PC-9 (cell line): ENCODE measurements around the gene HERC2. TPM values are rescaled to one million over a fixed set of nuclear protein-coding genes. Genes with fewer than 3 reads are reported as not detected.

Experiments
- BruUV-seq: library from RNA; stranded (reverse); fragments of 400-500 nt; replicated peaks from 2 replicates; lab custom pipeline; 2021; lab: Mats Ljungman, UMichigan
- CTCF ChIA-PET: fragments of 300-600 bp; sonication (Branson Sonifier 250); formaldehyde crosslinking; loops from one replicate; lab custom pipeline; 2022; ENCODE audit warnings: antibody characterized with exemption; lab: Charles Lee
- POLR2A ChIA-PET: fragments of 300-600 bp; sonication (Branson Sonifier 250); formaldehyde crosslinking; loops from one replicate; lab custom pipeline; 2022; ENCODE audit warnings: antibody characterized with exemption; ENCODE audit not compliant: unreplicated experiment; lab: Charles Lee
- DNase-seq, 2 experiments: peaks; one replicate each; pipeline versions ENCODE4 v3.0.0 to v3.0.0-alpha.2; 2015 to 2022; ENCODE audit warnings: mixed read lengths in 1 of 2
- H2AFZ ChIP-seq: fragments of 200-600 bp; sonication (generic); 2 replicates; pipeline ENCODE4 v1.8.1; 2017; ENCODE audit warnings: antibody characterized with exemption
- H3F3A ChIP-seq: fragments of 200-600 bp; sonication (generic); 2 replicates; pipeline ENCODE4 v1.8.1; 2017; ENCODE audit warnings: antibody characterized with exemption, mild to moderate bottlenecking, low read depth; ENCODE audit not compliant: insufficient read depth
- H3K27ac ChIP-seq: fragments of 200-600 bp; sonication (generic); 2 replicates; pipeline ENCODE4 v1.6.1; 2016; ENCODE audit warnings: mixed run types
- H3K27me3 ChIP-seq: fragments of 200-600 bp; sonication (generic); 2 replicates; pipeline ENCODE4 v1.6.1; 2016; ENCODE audit warnings: low read depth, mixed run types; ENCODE audit not compliant: insufficient read depth
- H3K36me3 ChIP-seq: fragments of 200-600 bp; sonication (generic); 2 replicates; pipeline ENCODE4 v1.6.1; 2016; ENCODE audit warnings: low read depth, mixed run types
- H3K4me1 ChIP-seq: fragments of 200-600 bp; sonication (generic); replicated peaks from 2 replicates; pipeline ENCODE4 v1.6.1; 2016; ENCODE audit warnings: mixed run types; ENCODE audit not compliant: insufficient read depth
- H3K4me2 ChIP-seq: fragments of 200-600 bp; sonication (generic); 2 replicates; pipeline ENCODE4 v1.6.1; 2017; ENCODE audit warnings: mixed run types
- H3K4me3 ChIP-seq: fragments of 200-600 bp; sonication (generic); 2 replicates; pipeline ENCODE4 v1.6.1; 2016; ENCODE audit warnings: mixed run types
- H3K79me2 ChIP-seq: fragments of 200-600 bp; sonication (generic); 2 replicates; pipeline ENCODE4 v1.6.1; 2017; ENCODE audit warnings: low read depth, mixed run types
- H3K9me2 ChIP-seq: fragments of 200-600 bp; sonication (generic); 2 replicates; pipeline ENCODE4 v1.8.1; 2017; ENCODE audit warnings: mild to moderate bottlenecking; ENCODE audit not compliant: insufficient read depth
- H3K9me3 ChIP-seq: fragments of 200-600 bp; sonication (generic); 2 replicates; pipeline ENCODE4 v1.8.1; 2016; ENCODE audit warnings: low read depth; ENCODE audit not compliant: insufficient read depth
- H4K20me1 ChIP-seq: fragments of 200-600 bp; sonication (generic); 2 replicates; pipeline ENCODE4 v1.8.1; 2017; ENCODE audit not compliant: insufficient read depth
- EZH2 ChIP-seq: fragments of 200-600 bp; sonication (generic); IDR thresholded peaks from 2 replicates; pipeline ENCODE4 v1.8.0; 2017; ENCODE audit warnings: antibody characterized with exemption, low read depth
- intact Hi-C: fragments of 100-400 bp; cut with micrococcal nuclease; formaldehyde crosslinking; loops from one replicate; pipeline ENCODE4 v1.10.0; 2022; ENCODE audit not compliant: unreplicated experiment
- total RNA-seq: library from RNA; stranded (reverse); gene quantifications from 2 replicates; pipeline ENCODE4 v1.2.3, GENCODE V29; 2021
- TF ChIP-seq, protein P1 (sequence below): fragments of 200-600 bp; sonication (generic); conservative IDR thresholded peaks from 2 replicates; pipeline ENCODE4 v1.6.1; 2017; ENCODE audit warnings: mixed run types, antibody characterized with exemption, mild to moderate bottlenecking, moderate library complexity

HERC2 gene
- total RNA-seq, 1 experiment from 2014 or later = 49.7 TPM

DNA sequence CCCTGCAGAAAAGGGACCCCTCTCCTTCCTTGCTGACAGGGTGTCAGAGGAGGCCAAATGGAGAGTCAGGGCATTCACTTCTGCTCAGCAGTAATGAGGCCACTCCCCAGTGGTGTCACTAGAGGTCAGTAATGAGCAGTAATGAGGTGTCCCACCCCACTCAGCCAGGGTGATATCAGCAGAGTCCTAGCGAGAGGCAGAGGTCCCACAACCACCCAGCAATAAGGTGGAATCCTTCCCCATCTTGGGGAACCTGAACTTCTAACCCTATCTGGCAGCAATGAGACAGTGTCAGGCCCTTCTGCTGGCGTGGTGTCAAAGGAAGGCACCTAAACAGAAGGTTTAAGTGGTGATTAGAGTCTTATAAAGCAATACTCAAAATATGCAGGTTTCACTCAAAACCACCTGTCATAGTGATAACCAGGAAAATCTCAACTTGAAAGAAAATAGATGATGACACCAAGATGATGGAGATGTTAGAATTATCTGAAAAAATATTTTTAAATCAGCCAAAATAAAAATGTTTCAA lies 235.7 kb downstream of the HERC2 start:
- Histone ChIP-seq H3K4me3 (no peak overlapping the region), H3K36me3 (no peaks in the 10 kb centered on the region), H3K4me1 (no peaks in the 10 kb centered on the region), H3K27me3 (peaks cover 3% of the 10 kb centered on the region; the same call in 1 of the 2 replicates), H3K4me2 (no peak overlapping the region), H3K79me2 (no peaks in the 10 kb centered on the region), H3K27ac (no peak overlapping the region), H3K9me2 (no peaks in the 10 kb centered on the region), H4K20me1 (no peaks in the 10 kb centered on the region), H3F3A (no peaks in the 10 kb centered on the region), H2AFZ (no peak overlapping the region), H3K9me3 (no peaks in the 10 kb centered on the region)
- TF ChIP-seq, protein P1, sequence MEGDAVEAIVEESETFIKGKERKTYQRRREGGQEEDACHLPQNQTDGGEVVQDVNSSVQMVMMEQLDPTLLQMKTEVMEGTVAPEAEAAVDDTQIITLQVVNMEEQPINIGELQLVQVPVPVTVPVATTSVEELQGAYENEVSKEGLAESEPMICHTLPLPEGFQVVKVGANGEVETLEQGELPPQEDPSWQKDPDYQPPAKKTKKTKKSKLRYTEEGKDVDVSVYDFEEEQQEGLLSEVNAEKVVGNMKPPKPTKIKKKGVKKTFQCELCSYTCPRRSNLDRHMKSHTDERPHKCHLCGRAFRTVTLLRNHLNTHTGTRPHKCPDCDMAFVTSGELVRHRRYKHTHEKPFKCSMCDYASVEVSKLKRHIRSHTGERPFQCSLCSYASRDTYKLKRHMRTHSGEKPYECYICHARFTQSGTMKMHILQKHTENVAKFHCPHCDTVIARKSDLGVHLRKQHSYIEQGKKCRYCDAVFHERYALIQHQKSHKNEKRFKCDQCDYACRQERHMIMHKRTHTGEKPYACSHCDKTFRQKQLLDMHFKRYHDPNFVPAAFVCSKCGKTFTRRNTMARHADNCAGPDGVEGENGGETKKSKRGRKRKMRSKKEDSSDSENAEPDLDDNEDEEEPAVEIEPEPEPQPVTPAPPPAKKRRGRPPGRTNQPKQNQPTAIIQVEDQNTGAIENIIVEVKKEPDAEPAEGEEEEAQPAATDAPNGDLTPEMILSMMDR = peak; percentile 63
- TF ChIP-seq EZH2 = no peak
- DNase-seq = peak in 1 of 2 experiments; percentile 37
- intact Hi-C loops = no loop called here
- BruUV-seq = no TSS peak
- POLR2A ChIA-PET = no interaction called here
- CTCF ChIA-PET = no interaction called here

DNA sequence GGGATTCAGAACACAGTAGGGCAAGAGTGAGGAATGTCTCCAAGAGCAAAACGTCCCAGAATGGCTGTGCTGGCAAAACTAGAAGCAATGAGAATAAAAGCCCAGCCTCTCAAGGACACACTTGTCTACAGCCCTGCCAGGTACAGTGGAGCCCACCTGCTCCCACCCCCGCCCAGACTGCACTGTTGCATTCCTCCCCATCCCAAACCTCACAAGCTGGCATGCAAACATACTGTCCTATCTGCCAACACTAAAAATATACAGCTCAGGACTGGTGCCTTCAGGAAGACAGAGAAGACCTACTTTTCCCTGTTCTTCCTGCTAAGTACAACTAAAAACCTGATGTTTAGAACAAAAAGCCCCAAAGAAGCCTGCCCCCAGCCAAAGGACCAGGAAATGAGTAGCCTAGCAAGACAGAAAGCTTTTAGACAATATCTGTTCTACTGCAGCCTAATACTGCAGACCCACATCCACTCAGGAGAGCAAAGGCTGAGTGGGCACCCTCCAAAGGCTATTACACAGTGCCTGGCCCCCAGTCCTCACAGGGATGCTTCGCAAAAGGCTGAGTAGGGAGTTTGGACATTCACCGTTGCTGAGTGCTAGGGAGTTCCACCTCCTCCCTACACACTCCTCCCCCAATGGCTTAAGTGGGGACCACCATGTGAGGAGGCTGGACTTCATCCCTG lies 236.3 kb downstream of the HERC2 start:
- Histone ChIP-seq H3K27ac (no peak overlapping the region), H3K4me3 (no peak overlapping the region), H3K4me1 (no peaks in the 10 kb centered on the region), H4K20me1 (no peaks in the 10 kb centered on the region), H3F3A (no peaks in the 10 kb centered on the region), H3K27me3 (peaks cover 3% of the 10 kb centered on the region; the same call in 1 of the 2 replicates), H3K9me2 (no peaks in the 10 kb centered on the region), H3K79me2 (no peaks in the 10 kb centered on the region), H3K36me3 (no peaks in the 10 kb centered on the region), H3K9me3 (no peaks in the 10 kb centered on the region), H3K4me2 (no peak overlapping the region), H2AFZ (no peak overlapping the region)
- ChIA-PET CTCF (no interaction called here), POLR2A (no interaction called here)
- BruUV-seq = no TSS peak
- intact Hi-C loops = no loop called here
- no peak for DNase-seq
- TF ChIP-seq, protein P1 = no peak
- no peak for TF ChIP-seq EZH2

DNA sequence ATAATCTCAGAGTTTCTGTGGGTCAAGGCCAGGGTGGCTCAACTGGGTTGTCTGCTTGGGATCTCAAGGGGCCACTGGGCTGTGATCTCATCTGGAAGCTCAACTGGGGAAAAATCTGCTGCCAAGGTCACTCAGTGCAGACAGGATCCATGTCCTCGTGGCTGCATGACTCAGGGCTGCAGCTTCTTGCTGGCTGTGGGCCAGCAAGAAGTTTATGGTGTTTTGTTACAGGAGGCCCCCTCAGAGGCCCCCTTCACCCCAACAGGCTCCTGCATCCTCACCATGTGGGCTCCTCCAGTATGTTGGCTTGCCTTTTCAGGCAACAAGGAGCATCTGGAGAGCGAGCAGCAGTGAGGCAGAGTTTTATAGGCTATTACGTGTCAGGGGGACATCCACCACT lies 237.4 kb downstream of the HERC2 start:
- no peaks in the 10 kb centered on the region for H3K9me3 ChIP-seq
- H3F3A ChIP-seq = no peaks in the 10 kb centered on the region
- POLR2A ChIA-PET = no interaction called here
- DNase-seq = no peak
- intact Hi-C loops = no loop called here
- H3K4me2 ChIP-seq = no peak overlapping the region
- no peaks in the 10 kb centered on the region for H3K9me2 ChIP-seq
- H3K27me3 ChIP-seq = peaks cover 10% of the 10 kb centered on the region
- H3K36me3 ChIP-seq = no peaks in the 10 kb centered on the region
- CTCF ChIA-PET = no interaction called here
- no peaks in the 10 kb centered on the region for H4K20me1 ChIP-seq
- TF ChIP-seq, protein P1 = no peak
- TF ChIP-seq EZH2 = no peak
- no peak overlapping the region for H3K4me3 ChIP-seq
- no peaks in the 10 kb centered on the region for H3K79me2 ChIP-seq
- H3K27ac ChIP-seq = no peak overlapping the region
- no TSS peak for BruUV-seq
- H2AFZ ChIP-seq = no peak overlapping the region
- no peaks in the 10 kb centered on the region for H3K4me1 ChIP-seq
